WERI-Rb-1 (cell line): ENCODE data around the gene NT5DC3.
A peak's percentile ranks its signal among the peaks of the same experiment; 100 is the strongest.

Experiments used
- DNase-seq: peaks from one replicate; pipeline ENCODE4 v3.0.0-alpha.2; 2020
- H3K27ac ChIP-seq: fragments of 250-450 bp; sonication (Bioruptor Pico); 2 replicates; pipeline ENCODE4 v1.5.1; 2020; ENCODE audit warnings: mild to moderate bottlenecking, moderate library complexity
- H3K27me3 ChIP-seq: fragments of 250-450 bp; sonication (Bioruptor Pico); 2 replicates; pipeline ENCODE4 v1.5.1; 2021; ENCODE audit warnings: mild to moderate bottlenecking, low read depth, moderate library complexity; ENCODE audit not compliant: insufficient read depth, severe bottlenecking
- H3K36me3 ChIP-seq: fragments of 250-450 bp; sonication (Bioruptor Pico); 2 replicates; pipeline ENCODE4 v1.5.1; 2020; ENCODE audit warnings: mild to moderate bottlenecking, moderate library complexity
- H3K4me3 ChIP-seq: 2 replicates; pipeline ENCODE4 v1.5.1; 2011; ENCODE audit warnings: low read depth, mild to moderate bottlenecking, control low read depth, low read length
- H3K9me3 ChIP-seq: fragments of 250-450 bp; sonication (Bioruptor Pico); 2 replicates; pipeline ENCODE4 v1.5.1; 2021; ENCODE audit warnings: mild to moderate bottlenecking, moderate library complexity; ENCODE audit not compliant: severe bottlenecking
- CTCF ChIP-seq: IDR thresholded peaks from 2 replicates; pipeline ENCODE4 v1.5.1; 2011; ENCODE audit warnings: low read depth, mild to moderate bottlenecking, control low read depth, inconsistent platforms, low read length

NT5DC3 gene

GRCh38 chr12:103846415-103846814 lies 5.4 kb upstream of the NT5DC3 start:
- no peak overlapping the region for H3K4me3 ChIP-seq
- H3K27ac ChIP-seq = no peak overlapping the region
- DNase-seq = no peak
- no peaks in the 10 kb centered on the region for H3K27me3 ChIP-seq
- no peaks in the 10 kb centered on the region for H3K36me3 ChIP-seq
- no peaks in the 10 kb centered on the region for H3K9me3 ChIP-seq
- no peak for TF ChIP-seq CTCF

- no peak for DNase-seq
- Histone ChIP-seq H3K27ac (no peak overlapping the region), H3K36me3 (no peaks in the 10 kb centered on the region), H3K9me3 (no peaks in the 10 kb centered on the region), H3K27me3 (no peaks in the 10 kb centered on the region), H3K4me3 (no peak overlapping the region)
- no peak for TF ChIP-seq CTCF
Measured at GRCh38 chr12:103844305-103844704, 3.3 kb upstream of the NT5DC3 start.

GRCh38 chr12:103841690-103842584 lies 903 bp upstream of the NT5DC3 start:
- TF ChIP-seq CTCF = no peak
- no peak for DNase-seq
- H3K9me3 ChIP-seq = no peaks in the 10 kb centered on the region
- no peak overlapping the region for H3K27ac ChIP-seq
- H3K27me3 ChIP-seq = no peaks in the 10 kb centered on the region
- H3K4me3 ChIP-seq = peak overlapping the region; percentile 38
- no peaks in the 10 kb centered on the region for H3K36me3 ChIP-seq

- Histone ChIP-seq H3K4me3 (peak overlapping the region; percentile 93), H3K9me3 (no peaks in the 10 kb centered on the region), H3K27me3 (no peaks in the 10 kb centered on the region), H3K27ac (peak overlapping the region; percentile 43), H3K36me3 (no peaks in the 10 kb centered on the region)
- no peak for TF ChIP-seq CTCF
- DNase-seq = no peak
Measured at GRCh38 chr12:103840462-103840875, 565 bp downstream of the NT5DC3 start.

- Histone ChIP-seq H3K27me3 (no peaks in the 10 kb centered on the region), H3K9me3 (no peaks in the 10 kb centered on the region), H3K36me3 (no peaks in the 10 kb centered on the region), H3K4me3 (peak overlapping the region; percentile 93), H3K27ac (no peak overlapping the region)
- no peak for TF ChIP-seq CTCF
- DNase-seq = no peak
Measured at GRCh38 chr12:103839609-103840461, 1.2 kb downstream of the NT5DC3 start.
